ENCODE measurements around the gene AMOTL2.

GRCh38 chr3:134326760-134327593, 47.3 kb downstream of the AMOTL2 start:
- TF ChIP-seq POLR2AphosphoS5 (IDR thresholded peaks at IDR 0.05; ENCODE audit: low read depth, low read length): no peak
- no peak for TF ChIP-seq SIN3A (IDR thresholded peaks at IDR 0.05; ENCODE audit: borderline replicate concordance, insufficient read depth, low read length)
- no peak for TF ChIP-seq REST (IDR thresholded peaks at IDR 0.05; ENCODE audit: insufficient read depth in 1 of 2, low read depth in 2 of 2, low read length in 2 of 2)

All from PFSK-1 (cell line).